NCI-H2196 (cell line): ENCODE measurements around the gene PEAK1.

Experiments used
- DNase-seq: peaks from one replicate; lab custom pipeline; 2025; ENCODE audit not compliant: unreplicated experiment; lab: John Stamatoyannopoulos, UW

PEAK1 gene

GRCh38 chr15:77098572-77098971 is 321.3 kb downstream of the PEAK1 start:
- DNase-seq = no peak

GRCh38 chr15:77097921-77098320 is 322.0 kb downstream of the PEAK1 start:
- no peak for DNase-seq

- DNase-seq = no peak
Measured at GRCh38 chr15:77097248-77097721, 322.6 kb downstream of the PEAK1 start.

GRCh38 chr15:77096541-77096940 is 323.4 kb downstream of the PEAK1 start:
- DNase-seq = no peak

GRCh38 chr15:77096138-77096537 is 323.8 kb downstream of the PEAK1 start:
- no peak for DNase-seq

- no peak for DNase-seq
Measured at GRCh38 chr15:77094397-77095030, 325.4 kb downstream of the PEAK1 start.

- DNase-seq = no peak
Measured at GRCh38 chr15:77093436-77093835, 326.5 kb downstream of the PEAK1 start.

GRCh38 chr15:77091097-77091496 is 328.8 kb downstream of the PEAK1 start:
- no peak for DNase-seq

- no peak for DNase-seq
Measured at GRCh38 chr15:77087213-77087612, 332.7 kb downstream of the PEAK1 start.

GRCh38 chr15:77085297-77085696 is 334.6 kb downstream of the PEAK1 start:
- DNase-seq = no peak

- DNase-seq = no peak
Measured at GRCh38 chr15:77084436-77084835, 335.5 kb downstream of the PEAK1 start.

GRCh38 chr15:77083381-77084160 is 336.3 kb downstream of the PEAK1 start:
- DNase-seq = peak; percentile 82

GRCh38 chr15:77081971-77082370 is 337.9 kb downstream of the PEAK1 start:
- DNase-seq = no peak

- DNase-seq = no peak
Measured at GRCh38 chr15:77076323-77076915, 343.5 kb downstream of the PEAK1 start.

GRCh38 chr15:77075528-77075927 is 344.4 kb downstream of the PEAK1 start:
- no peak for DNase-seq

- DNase-seq = no peak
Measured at GRCh38 chr15:77074350-77074749, 345.6 kb downstream of the PEAK1 start.

- no peak for DNase-seq
Measured at GRCh38 chr15:77071305-77072223, 348.3 kb downstream of the PEAK1 start.

GRCh38 chr15:77070495-77071304 is 349.2 kb downstream of the PEAK1 start, which contains the start of gene TSPAN3:
TSS of gene TSPAN3 (minus strand) at chr15:77071109. CDS start at chr15:77070954, 155 bp downstream.
- DNase-seq = peak; percentile 76

GRCh38 chr15:77070180-77070494 is 349.8 kb downstream of the PEAK1 start:
- DNase-seq = no peak

- DNase-seq = no peak
Measured at GRCh38 chr15:77069521-77070121, 350.3 kb downstream of the PEAK1 start.
